CD4-positive, alpha-beta T cell treated with Interleukin-6 at 100 ng/mL for 8 hours (primary cell): ENCODE results near the gene ZNF610.
"Not testable (repeated sequence)": the region's sequence is repeated elsewhere in the genome, so short reads cannot be mapped to it uniquely, and the experiment has no call there.

Experiments
- DNase-seq: peaks from one replicate; pipeline ENCODE4 v3.0.0-alpha.2; 2020; ENCODE audit warnings: mixed read lengths, low spot score

ZNF610 gene

GRCh38 chr19:52336117-52336790, at the start of gene ZNF610:
TSS of gene ZNF610 (plus strand) at chr19:52336243. CDS start at chr19:52349173, 12,930 bp downstream.
- peak; percentile 83 for DNase-seq

GRCh38 chr19:52286256-52286655, 49.8 kb upstream of the ZNF610 start:
- no peak for DNase-seq

- no peak for DNase-seq
Measured at GRCh38 chr19:52291781-52292180, 44.3 kb upstream of the ZNF610 start.

GRCh38 chr19:52292946-52293345, 43.1 kb upstream of the ZNF610 start:
- not testable (repeated sequence) for DNase-seq

GRCh38 chr19:52296400-52296772, 39.7 kb upstream of the ZNF610 start:
- DNase-seq: no peak

GRCh38 chr19:52296773-52297600, 39.1 kb upstream of the ZNF610 start, which contains the start of gene ZNF480:
TSS of gene ZNF480 (plus strand) at chr19:52297169. CDS start at chr19:52300413, 3,244 bp downstream.
- DNase-seq: peak; percentile 82

- no peak for DNase-seq
Measured at GRCh38 chr19:52297601-52298364, 38.3 kb upstream of the ZNF610 start.

GRCh38 chr19:52307275-52307674, 28.8 kb upstream of the ZNF610 start:
- DNase-seq: no peak

GRCh38 chr19:52322429-52322828, 13.6 kb upstream of the ZNF610 start:
- DNase-seq: no peak

GRCh38 chr19:52331757-52332156, 4.3 kb upstream of the ZNF610 start:
- no peak for DNase-seq

GRCh38 chr19:52335768-52336116, 301 bp upstream of the ZNF610 start:
- no peak for DNase-seq

- no peak for DNase-seq
Measured at GRCh38 chr19:52336791-52337381, 843 bp downstream of the ZNF610 start.

- DNase-seq: not testable (repeated sequence)
Measured at GRCh38 chr19:52339022-52339421, 3.0 kb downstream of the ZNF610 start.

- peak; percentile 47 for DNase-seq
Measured at GRCh38 chr19:52343548-52343947, 7.5 kb downstream of the ZNF610 start.

GRCh38 chr19:52345162-52345561, 9.1 kb downstream of the ZNF610 start:
- DNase-seq: no peak

- no peak for DNase-seq
Measured at GRCh38 chr19:52351512-52351911, 15.5 kb downstream of the ZNF610 start.

- DNase-seq: no peak
Measured at GRCh38 chr19:52366414-52366824, 30.4 kb downstream of the ZNF610 start.

GRCh38 chr19:52369559-52370340, 33.7 kb downstream of the ZNF610 start, which contains the start of gene ZNF880:
TSS of gene ZNF880 (plus strand) at chr19:52369923. CDS start at chr19:52369966, 43 bp downstream.
- DNase-seq: peak; percentile 88

- DNase-seq: no peak
Measured at GRCh38 chr19:52370341-52370710, 34.3 kb downstream of the ZNF610 start.

- DNase-seq: no peak
Measured at GRCh38 chr19:52391135-52391534, 55.1 kb downstream of the ZNF610 start.
